T1000 (cell line): Measurements from ENCODE around the gene PSRC1.
A peak's percentile ranks its signal among the peaks of the same experiment; 100 is the strongest.

Source experiments
- DNase-seq: peaks from one replicate; lab custom pipeline; 2025; ENCODE audit warnings: mixed read lengths; lab: John Stamatoyannopoulos, UW

Gene PSRC1

GRCh38 chr1:109272021-109272799, 10.7 kb downstream of the PSRC1 start:
- DNase-seq: no peak

GRCh38 chr1:109271458-109271857, 11.5 kb downstream of the PSRC1 start:
- no peak for DNase-seq

- no peak for DNase-seq
These were observed 12.2 kb downstream of the PSRC1 start for GRCh38 chr1:109270623-109271317.

- no peak for DNase-seq
These were observed 12.8 kb downstream of the PSRC1 start for GRCh38 chr1:109269981-109270622.

GRCh38 chr1:109269212-109269980, 13.5 kb downstream of the PSRC1 start:
- DNase-seq: no peak

GRCh38 chr1:109268431-109269211, 14.3 kb downstream of the PSRC1 start:
- no peak for DNase-seq

GRCh38 chr1:109267743-109268300, 15.1 kb downstream of the PSRC1 start:
- no peak for DNase-seq

- no peak for DNase-seq
These were observed 16.0 kb downstream of the PSRC1 start for GRCh38 chr1:109266965-109267364.

GRCh38 chr1:109265741-109266330, 17.1 kb downstream of the PSRC1 start:
- no peak for DNase-seq

- no peak for DNase-seq
These were observed 17.9 kb downstream of the PSRC1 start for GRCh38 chr1:109265016-109265415.

GRCh38 chr1:109264379-109264755, 18.6 kb downstream of the PSRC1 start:
- DNase-seq: no peak

- DNase-seq: peak; percentile 61
These were observed 19.2 kb downstream of the PSRC1 start for GRCh38 chr1:109263597-109264378.

GRCh38 chr1:109263234-109263596, 19.7 kb downstream of the PSRC1 start:
- DNase-seq: no peak

- no peak for DNase-seq
These were observed 20.5 kb downstream of the PSRC1 start for GRCh38 chr1:109262231-109263055.

GRCh38 chr1:109261578-109261977, 21.4 kb downstream of the PSRC1 start:
- no peak for DNase-seq

GRCh38 chr1:109261006-109261405, 21.9 kb downstream of the PSRC1 start:
- DNase-seq: no peak

- no peak for DNase-seq
These were observed 23.0 kb downstream of the PSRC1 start for GRCh38 chr1:109259674-109260557.
